Natural killer cell (primary cell): ENCODE results near the gene ARHGAP44. TPM values are rescaled to one million over a fixed set of nuclear protein-coding genes. Genes with fewer than 3 reads are reported as not detected.

Experiments
- ATAC-seq, 3 donors: fragments of 150-1000 bp in 2 of 3; fragments of 200-7000 bp in 1 of 3; cut with Tn5 transposase; 1 replicate in 1 of 3; 2 replicates in 2 of 3; pipeline ENCODE4 v1.10.0; 2021; ENCODE audit warnings: mild to moderate bottlenecking in 2 of 3, moderate library complexity in 2 of 3
- DNase-seq, 2 donors: peaks; one replicate each; pipeline versions ENCODE4 v3.0.0 to v3.0.0-alpha.2; 2013 to 2021; ENCODE audit warnings: mixed read lengths in 1 of 2
- H3K27ac ChIP-seq: one replicate; pipeline ENCODE4 v1.5.1; 2013; ENCODE audit warnings: mild to moderate bottlenecking, low read length
- H3K27me3 ChIP-seq: one replicate; pipeline ENCODE4 v1.6.1; 2013; ENCODE audit warnings: low read length; ENCODE audit not compliant: control insufficient read depth, insufficient read depth
- H3K36me3 ChIP-seq: one replicate; pipeline ENCODE4 v1.6.1; 2013; ENCODE audit warnings: low read length; ENCODE audit not compliant: control insufficient read depth, insufficient read depth
- H3K4me1 ChIP-seq: one replicate; pipeline ENCODE4 v1.6.1; 2013; ENCODE audit warnings: low read length; ENCODE audit not compliant: control insufficient read depth, insufficient read depth
- H3K4me3 ChIP-seq: one replicate; pipeline ENCODE4 v1.5.1; 2013; ENCODE audit warnings: low read length
- H3K9me3 ChIP-seq: one replicate; pipeline ENCODE4 v1.6.1; 2013; ENCODE audit warnings: low read length; ENCODE audit not compliant: control insufficient read depth, insufficient read depth
- H3K27ac Mint-ChIP-seq, 2 donors: one replicate each; pipeline ENCODE4 v1.8.0; 2022; ENCODE audit warnings: mild to moderate bottlenecking in 2 of 2, mixed read lengths in 2 of 2, moderate library complexity in 1 of 2
- H3K27me3 Mint-ChIP-seq, 2 donors: one replicate each; pipeline ENCODE4 v1.8.0; 2022; ENCODE audit warnings: low read depth in 2 of 2, mixed read lengths in 2 of 2
- H3K36me3 Mint-ChIP-seq: one replicate; pipeline ENCODE4 v1.8.0; 2022; ENCODE audit warnings: mixed read lengths
- H3K4me1 Mint-ChIP-seq, 2 donors: one replicate each; pipeline ENCODE4 v1.8.0; 2022; ENCODE audit warnings: mixed read lengths in 2 of 2
- H3K4me3 Mint-ChIP-seq: one replicate; pipeline ENCODE4 v1.8.0; 2022; ENCODE audit warnings: mild to moderate bottlenecking, moderate library complexity, mixed read lengths
- H3K9me3 Mint-ChIP-seq, 2 donors: one replicate each; pipeline ENCODE4 v1.8.0; 2022; ENCODE audit warnings: mixed read lengths in 2 of 2
- WGBS: methylation state at CpG from one replicate; pipeline ENCODE4 v1.1.7; 2013; ENCODE audit warnings: missing lambda C conversion rate; ENCODE audit not compliant: insufficient coverage; 5-methylcytosine and 5-hydroxymethylcytosine counted together
- intact Hi-C: fragments of 100-400 bp; cut with micrococcal nuclease; formaldehyde crosslinking; loops from one replicate; pipeline ENCODE4 v1.14.2; 2022
- total RNA-seq, 4 donors: library from RNA; stranded (reverse); fragments of 120-200 nt in 1 of 4; gene quantifications; one replicate each; pipeline versions ENCODE4 v1.2.3 to v1.2.4, GENCODE V29; 2013 to 2022
- TF ChIP-seq, protein P1 (sequence below): fragments of 200-600 bp; IDR thresholded peaks from one replicate; pipeline ENCODE4 v1.8.0; 2022; ENCODE audit warnings: antibody characterized with exemption

The ARHGAP44 gene
- total RNA-seq, 3 donors from 2014 or later (not counting 1 experiment from before 2014, with no cell fraction given), result not detected

DNA sequence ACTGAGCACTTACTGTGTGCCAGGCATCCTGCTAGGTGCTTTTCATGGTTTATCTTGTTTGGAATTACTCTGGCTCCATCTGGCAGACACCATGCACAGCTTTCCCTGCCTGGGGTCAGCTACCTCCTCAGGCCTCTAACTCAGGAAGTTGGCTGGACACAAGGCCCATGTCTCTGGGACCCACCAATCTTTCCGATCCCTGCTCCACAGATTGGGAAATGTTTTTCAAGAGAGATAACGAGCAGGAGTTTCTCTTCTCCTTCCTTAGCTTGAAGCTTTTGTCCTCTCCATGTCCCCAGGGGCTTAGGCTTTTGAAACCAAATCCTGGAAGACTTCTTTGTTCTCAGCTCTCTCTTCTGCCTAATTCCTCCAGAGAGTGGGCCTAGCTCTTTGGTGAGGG lies 240.0 kb downstream of the ARHGAP44 start:
- Mint-ChIP-seq H3K27ac (no peak overlapping the region), H3K4me1 (peaks cover under 1 to 15% of the 10 kb centered on the region in 2 donors), H3K36me3 (no peaks in the 10 kb centered on the region), H3K4me3 (no peak overlapping the region), H3K9me3 (no peaks in the 10 kb centered on the region), H3K27me3 (peaks cover 7 to 10% of the 10 kb centered on the region in 2 donors)
- Histone ChIP-seq H3K4me3 (no peak overlapping the region), H3K4me1 (peaks cover 8% of the 10 kb centered on the region), H3K27ac (no peak overlapping the region), H3K27me3 (no peaks in the 10 kb centered on the region), H3K36me3 (no peaks in the 10 kb centered on the region), H3K9me3 (no peaks in the 10 kb centered on the region)
- 94% methylated on average over 2 of the region's 2 CpGs for WGBS
- DNase-seq (no peak), ATAC-seq (no peak)
- TF ChIP-seq, protein P1, sequence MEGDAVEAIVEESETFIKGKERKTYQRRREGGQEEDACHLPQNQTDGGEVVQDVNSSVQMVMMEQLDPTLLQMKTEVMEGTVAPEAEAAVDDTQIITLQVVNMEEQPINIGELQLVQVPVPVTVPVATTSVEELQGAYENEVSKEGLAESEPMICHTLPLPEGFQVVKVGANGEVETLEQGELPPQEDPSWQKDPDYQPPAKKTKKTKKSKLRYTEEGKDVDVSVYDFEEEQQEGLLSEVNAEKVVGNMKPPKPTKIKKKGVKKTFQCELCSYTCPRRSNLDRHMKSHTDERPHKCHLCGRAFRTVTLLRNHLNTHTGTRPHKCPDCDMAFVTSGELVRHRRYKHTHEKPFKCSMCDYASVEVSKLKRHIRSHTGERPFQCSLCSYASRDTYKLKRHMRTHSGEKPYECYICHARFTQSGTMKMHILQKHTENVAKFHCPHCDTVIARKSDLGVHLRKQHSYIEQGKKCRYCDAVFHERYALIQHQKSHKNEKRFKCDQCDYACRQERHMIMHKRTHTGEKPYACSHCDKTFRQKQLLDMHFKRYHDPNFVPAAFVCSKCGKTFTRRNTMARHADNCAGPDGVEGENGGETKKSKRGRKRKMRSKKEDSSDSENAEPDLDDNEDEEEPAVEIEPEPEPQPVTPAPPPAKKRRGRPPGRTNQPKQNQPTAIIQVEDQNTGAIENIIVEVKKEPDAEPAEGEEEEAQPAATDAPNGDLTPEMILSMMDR, result no peak
- intact Hi-C loops, result no loop called here

DNA sequence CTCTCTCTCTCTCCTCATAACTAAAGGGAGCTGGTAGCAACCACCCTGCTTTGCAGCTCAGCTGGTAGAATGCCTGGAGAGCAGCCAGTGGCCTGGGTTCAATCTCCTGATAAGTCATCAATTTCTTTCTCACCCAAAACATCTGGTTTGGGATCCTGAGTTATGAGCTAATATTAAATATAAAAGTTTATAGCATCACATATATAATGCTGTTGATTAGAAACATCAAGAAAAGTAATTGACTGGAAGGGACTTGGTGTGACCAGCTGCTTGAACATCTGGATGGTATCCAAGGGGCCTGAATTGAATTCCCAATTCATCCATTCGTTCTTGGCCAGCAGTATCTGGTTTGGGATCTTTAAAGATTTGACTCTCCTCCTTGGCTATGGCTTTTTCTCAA lies 240.8 kb downstream of the ARHGAP44 start:
- Histone ChIP-seq H3K36me3 (no peaks in the 10 kb centered on the region), H3K27me3 (no peaks in the 10 kb centered on the region), H3K9me3 (no peaks in the 10 kb centered on the region), H3K4me3 (no peak overlapping the region), H3K27ac (no peak overlapping the region), H3K4me1 (peaks cover 3% of the 10 kb centered on the region)
- 56% methylated on average over 1 of the region's 1 CpG for WGBS
- Mint-ChIP-seq H3K27ac (no peak overlapping the region), H3K27me3 (peaks cover 7 to 12% of the 10 kb centered on the region in 2 donors), H3K9me3 (no peaks in the 10 kb centered on the region), H3K36me3 (no peaks in the 10 kb centered on the region), H3K4me1 (peaks cover 0 to 11% of the 10 kb centered on the region in 2 donors), H3K4me3 (no peak overlapping the region)
- intact Hi-C loops, result loop anchor here (5.0 kb wide), 3 partner anchors 848 to 1897 kb away; partner anchors contain the start of gene HS3ST3B1
- ATAC-seq (no peak), DNase-seq (no peak)
- TF ChIP-seq, protein P1, result no peak

DNA sequence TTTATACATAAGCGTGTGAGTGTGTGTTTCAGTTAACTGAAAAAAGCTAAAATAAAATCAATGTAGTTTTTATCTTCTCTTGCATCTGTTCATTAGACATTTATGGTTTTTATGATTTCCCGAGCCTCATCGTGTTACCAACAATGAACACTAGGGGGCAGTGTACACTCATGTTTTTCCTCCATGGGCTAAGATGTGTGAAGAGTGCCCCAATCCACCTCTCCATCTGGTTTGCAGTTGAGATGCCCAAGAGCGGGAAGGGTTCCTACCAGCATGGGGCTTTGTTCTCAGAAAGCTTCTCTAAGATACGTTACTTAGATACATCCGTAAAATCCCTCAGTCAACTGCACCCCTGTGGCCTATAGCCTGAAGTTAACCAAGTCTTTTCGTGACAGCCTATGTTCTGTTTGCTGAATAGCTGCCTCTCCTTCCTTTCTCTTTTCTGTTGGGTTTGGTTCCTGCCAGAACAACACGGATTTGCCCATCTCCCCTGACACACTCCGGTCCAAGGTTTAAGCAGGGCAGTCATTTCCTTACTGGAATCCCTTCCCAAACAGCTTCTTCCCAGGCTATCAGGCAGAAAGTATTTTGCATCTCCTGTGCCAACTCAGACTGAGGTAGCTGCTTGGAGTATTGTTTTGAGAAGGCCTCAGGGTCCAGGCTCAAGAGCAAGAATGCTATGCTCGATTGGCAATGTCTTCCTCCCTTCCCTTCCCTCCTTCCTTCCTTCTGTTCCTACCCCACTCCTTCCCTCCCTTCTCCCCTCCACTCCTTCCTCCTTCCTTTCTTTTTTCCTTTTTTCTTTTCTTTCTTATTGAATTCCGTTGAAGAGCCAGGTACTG lies 241.4 kb downstream of the ARHGAP44 start:
- intact Hi-C loops, result loop anchor here (5.0 kb wide), 3 partner anchors 848 to 1897 kb away; partner anchors contain the start of gene HS3ST3B1
- Histone ChIP-seq H3K36me3 (no peaks in the 10 kb centered on the region), H3K27ac (no peak overlapping the region), H3K4me1 (peaks cover 3% of the 10 kb centered on the region), H3K4me3 (no peak overlapping the region), H3K27me3 (no peaks in the 10 kb centered on the region), H3K9me3 (no peaks in the 10 kb centered on the region)
- H3K36me3 Mint-ChIP-seq, result no peaks in the 10 kb centered on the region
- H3K4me3 Mint-ChIP-seq, result no peak overlapping the region
- ATAC-seq (peak; percentile 55 to 72 (median 72)), DNase-seq (peak; percentile 25 to 79)
- peaks cover 0 to 11% of the 10 kb centered on the region in 2 donors for H3K4me1 Mint-ChIP-seq
- TF ChIP-seq, protein P1, result peak; percentile 87
- H3K27me3 Mint-ChIP-seq, result peaks cover 7 to 15% of the 10 kb centered on the region in 2 donors
- H3K27ac Mint-ChIP-seq, result no peak overlapping the region
- 71% methylated on average over 10 of the region's 11 CpGs for WGBS
- peaks cover 0 to 2% of the 10 kb centered on the region in 2 donors for H3K9me3 Mint-ChIP-seq
